Kidney (tissue), 14 donors: ENCODE measurements around the gene ARHGAP18. TPM values are rescaled to one million over a fixed set of nuclear protein-coding genes. Genes with fewer than 3 reads are reported as not detected.

ENCODE experiments used
- DNase-seq, 5 donors: peaks; one replicate each; pipeline ENCODE4 v3.0.0-alpha.2; 2013 to 2020
- FAIRE-seq: peaks from 2 replicates; lab custom pipeline; 2012; peaks lifted over from hg19 to GRCh38; lab: Jason Lieb, UNC
- H3K27ac ChIP-seq, 2 donors: one replicate each; pipeline ENCODE4 v1.7.0; 2013; ENCODE audit warnings: low read depth in 2 of 2, low read length in 2 of 2, inconsistent platforms in 1 of 2
- H3K27me3 ChIP-seq: one replicate; pipeline ENCODE4 v1.7.1; 2013; ENCODE audit warnings: low read length, inconsistent platforms; ENCODE audit not compliant: control insufficient read depth, insufficient read depth
- H3K36me3 ChIP-seq, 3 donors: one replicate each; pipeline versions ENCODE4 v1.7.0 to v1.7.1; 2013; ENCODE audit warnings: low read length in 3 of 3, control low read depth in 1 of 3, inconsistent platforms in 1 of 3; ENCODE audit not compliant: insufficient read depth in 3 of 3, control insufficient read depth in 2 of 3
- H3K4me1 ChIP-seq, 3 donors: one replicate each; pipeline versions ENCODE4 v1.7.0 to v1.7.1; 2013; ENCODE audit warnings: low read length in 3 of 3, inconsistent platforms in 1 of 3, low read depth in 1 of 3; ENCODE audit not compliant: control insufficient read depth in 2 of 3, insufficient read depth in 2 of 3
- H3K4me3 ChIP-seq, 3 donors: one replicate each; pipeline versions ENCODE4 v1.7.0 to v1.8.1; 2013; ENCODE audit warnings: low read length in 3 of 3, control low read depth in 1 of 3, inconsistent platforms in 1 of 3
- H3K9ac ChIP-seq, 3 donors: one replicate each; pipeline versions ENCODE4 v1.7.0 to v1.7.1; 2013; ENCODE audit warnings: low read length in 3 of 3, control low read depth in 1 of 3, inconsistent platforms in 1 of 3
- H3K9me3 ChIP-seq, 3 donors: one replicate each; pipeline versions ENCODE4 v1.7.0 to v1.7.1; 2013; ENCODE audit warnings: low read length in 3 of 3, control low read depth in 1 of 3, inconsistent platforms in 1 of 3; ENCODE audit not compliant: control insufficient read depth in 2 of 3, insufficient read depth in 1 of 3
- CTCF ChIP-seq: IDR thresholded peaks from 3 replicates; pipeline ENCODE4 v1.5.1; 2012; ENCODE audit warnings: mild to moderate bottlenecking, moderate library complexity, borderline replicate concordance; ENCODE audit not compliant: insufficient read depth; ENCODE audit errors: extremely low read depth
- intact Hi-C: fragments of 100-400 bp; cut with DNase I; formaldehyde crosslinking; loops from one replicate; pipeline ENCODE4 v1.11.1; 2022
- polyA plus RNA-seq: library from polyadenylated mRNA; stranded (reverse); fragments of 350-450 nt; fragmentation: Illumina TruSeq; extraction: RNeasy Lipid Tissue Mini Kit (QIAGEN cat#74804); gene quantifications from one replicate; pipeline ENCODE4 v1.2.3, GENCODE V29; 2014; ENCODE audit warnings: low read depth, low replicate concordance; ENCODE audit not compliant: insufficient read depth
- total RNA-seq: library from RNA; stranded (reverse); fragmentation: NEBNext Ultra II Directional; extraction: Animal tissue kit (Norgen Biotek cat#: 25700); gene quantifications from one replicate; pipeline ENCODE4 v1.2.1, GENCODE V29; 2021
- donor health status: control.
- donor health status: control.
- donor health status: control.
- donor health status: control.
- donor health status: control.
- donor health status: DM: yes; HTN: yes; CAD: no.
- donor health status: Normal renal cell carcinoma (clear cell type).

The ARHGAP18 gene
- total and polyA plus RNA-seq, 2 donors from 2014 or later: 26.5 to 39.8 TPM

DNA sequence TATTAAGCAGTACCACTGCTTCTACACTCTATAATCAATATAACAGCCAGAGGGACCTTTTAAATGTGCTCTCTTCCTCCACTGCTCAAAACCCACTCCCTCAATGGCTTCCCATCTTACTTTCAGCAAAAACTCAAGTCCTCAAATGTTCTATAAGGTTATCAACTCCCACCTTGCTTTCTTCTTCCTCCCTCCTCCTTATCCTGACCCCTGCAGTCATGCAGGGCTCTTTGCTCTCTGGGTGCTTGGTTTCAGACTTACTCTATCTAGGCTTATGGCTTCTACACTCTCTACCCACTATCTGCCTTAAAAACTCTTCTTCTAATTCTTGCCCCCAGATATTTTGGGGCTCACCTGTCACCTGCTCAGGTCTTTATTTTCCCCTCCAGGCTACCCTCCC is 5.3 kb downstream of the ARHGAP18 start:
- H3K36me3 ChIP-seq: no peaks in the 10 kb centered on the region
- no peak for FAIRE-seq
- no peak overlapping the region for H3K9ac ChIP-seq
- DNase-seq: no peak
- no peaks in the 10 kb centered on the region for H3K27me3 ChIP-seq
- TF ChIP-seq CTCF: no peak
- H3K9me3 ChIP-seq: no peaks in the 10 kb centered on the region
- intact Hi-C loops: no loop called here
- no peak overlapping the region for H3K27ac ChIP-seq
- peaks cover 0 to 17% (median 7%) of the 10 kb centered on the region in 3 donors for H3K4me1 ChIP-seq
- no peak overlapping the region for H3K4me3 ChIP-seq

DNA sequence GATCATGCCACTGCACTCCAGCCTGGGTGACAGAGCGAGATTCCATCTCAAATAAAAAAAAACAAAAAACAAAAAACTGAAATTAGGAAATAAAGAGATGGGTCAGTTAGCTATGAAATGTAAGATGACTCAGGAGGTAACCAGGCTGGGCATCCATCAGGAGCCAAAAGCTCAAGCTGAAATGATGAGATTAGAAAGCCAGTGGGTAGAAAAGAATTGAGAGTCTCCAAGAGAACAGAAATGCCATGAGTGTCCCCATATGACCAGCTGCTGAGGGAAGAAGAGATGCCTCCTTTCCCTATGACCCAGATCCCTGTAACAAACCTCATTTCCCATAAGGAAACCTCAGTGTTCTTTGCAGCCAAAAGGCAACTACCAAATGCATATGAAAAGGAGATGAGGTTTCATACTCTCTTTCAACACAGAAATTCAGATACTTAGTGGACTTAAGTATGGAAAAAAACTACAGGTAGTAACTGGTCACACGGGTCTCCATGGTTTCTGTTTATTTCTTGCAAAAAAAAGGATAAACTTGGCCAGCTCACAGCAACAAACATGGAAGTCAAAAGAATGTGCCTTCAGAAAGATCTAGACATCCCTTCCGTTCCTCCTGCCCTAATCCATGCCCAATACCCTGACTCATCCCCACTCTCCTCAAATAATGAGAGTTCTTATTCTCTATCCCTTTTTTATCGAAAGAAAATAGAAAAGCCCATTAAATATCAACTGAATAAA is 8.1 kb downstream of the ARHGAP18 start:
- no peak for FAIRE-seq
- H3K27me3 ChIP-seq: no peaks in the 10 kb centered on the region
- no peaks in the 10 kb centered on the region for H3K9me3 ChIP-seq
- H3K27ac ChIP-seq: no peak overlapping the region
- H3K4me1 ChIP-seq: peaks cover 0 to 9% (median 7%) of the 10 kb centered on the region in 3 donors
- DNase-seq: no peak
- intact Hi-C loops: no loop called here
- H3K36me3 ChIP-seq: no peaks in the 10 kb centered on the region
- H3K9ac ChIP-seq: no peak overlapping the region
- H3K4me3 ChIP-seq: no peak overlapping the region
- no peak for TF ChIP-seq CTCF

DNA sequence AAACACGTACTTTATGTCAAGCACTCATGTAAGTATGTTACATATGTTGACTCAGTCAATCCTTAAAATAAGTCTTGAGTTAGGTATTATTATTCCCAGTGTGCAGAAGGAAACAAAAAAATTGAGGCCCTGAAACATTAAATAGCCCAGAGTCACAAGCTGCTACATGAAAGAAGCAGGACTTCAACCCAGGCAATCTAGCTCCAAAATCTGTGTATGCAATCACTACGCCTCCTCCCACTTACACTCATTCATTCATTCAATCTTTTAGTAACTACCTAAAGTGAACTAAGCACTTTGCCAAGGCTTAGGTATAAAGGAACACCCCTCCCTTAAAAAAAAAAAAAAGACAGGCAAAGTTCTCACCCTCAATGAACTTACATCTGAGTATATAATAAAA is 9.3 kb downstream of the ARHGAP18 start:
- peaks cover 0 to 18% (median 7%) of the 10 kb centered on the region in 3 donors for H3K4me1 ChIP-seq
- no peak overlapping the region for H3K4me3 ChIP-seq
- H3K27ac ChIP-seq: no peak overlapping the region
- H3K9me3 ChIP-seq: no peaks in the 10 kb centered on the region
- H3K9ac ChIP-seq: no peak overlapping the region
- no peak for DNase-seq
- H3K27me3 ChIP-seq: no peaks in the 10 kb centered on the region
- intact Hi-C loops: no loop called here
- TF ChIP-seq CTCF: no peak
- H3K36me3 ChIP-seq: no peaks in the 10 kb centered on the region
- FAIRE-seq: no peak
